Fibroblast of lung (primary cell): ENCODE results near the gene HDAC4. TPM values are rescaled to one million over a fixed set of nuclear protein-coding genes. Genes with fewer than 3 reads are reported as not detected.

ENCODE experiments used
- DNase-seq, 2 donors: peaks; one replicate each; pipeline versions ENCODE4 v3.0.0 to v3.0.0-alpha.2; 2010; ENCODE audit warnings: low read depth in 2 of 2
- H2AFZ ChIP-seq: 2 replicates; pipeline ENCODE4 v1.5.1; 2012; ENCODE audit warnings: low read length, control low read depth, inconsistent platforms
- H3K27ac ChIP-seq: 2 replicates; pipeline ENCODE4 v1.5.1; 2011; ENCODE audit warnings: low read length, control low read depth; ENCODE audit not compliant: insufficient read depth
- H3K27me3 ChIP-seq: 2 replicates; pipeline ENCODE4 v1.5.1; 2011; ENCODE audit warnings: mild to moderate bottlenecking, low read length; ENCODE audit not compliant: control insufficient read depth, insufficient read depth
- H3K36me3 ChIP-seq: 2 replicates; pipeline ENCODE4 v1.5.1; 2011; ENCODE audit warnings: low read length; ENCODE audit not compliant: control insufficient read depth, insufficient read depth
- H3K4me1 ChIP-seq: 2 replicates; pipeline ENCODE4 v1.5.1; 2011; ENCODE audit warnings: low read length; ENCODE audit not compliant: control insufficient read depth, insufficient read depth; ENCODE audit errors: extremely low read depth
- H3K4me2 ChIP-seq: 2 replicates; pipeline ENCODE4 v1.5.1; 2011; ENCODE audit warnings: low read length, control low read depth; ENCODE audit not compliant: insufficient read depth; ENCODE audit errors: extremely low read depth
- H3K4me3 ChIP-seq, 4 experiments: fragments of 200-600 bp in 1 of 4; sonication (generic) in 1 of 4; replicated peaks in 1 of 4; 2 replicates each; pipeline ENCODE4 v1.5.1; 2011 to 2016; ENCODE audit warnings: low read length in 4 of 4, low read depth in 3 of 4, mild to moderate bottlenecking in 3 of 4, control low read depth in 2 of 4, inconsistent platforms in 1 of 4, mixed read lengths in 1 of 4; ENCODE audit not compliant: insufficient read depth in 1 of 4; ENCODE audit errors: control extremely low read depth in 1 of 4
- H3K79me2 ChIP-seq: 2 replicates; pipeline ENCODE4 v1.5.1; 2012; ENCODE audit warnings: mild to moderate bottlenecking, low read length, inconsistent platforms; ENCODE audit not compliant: control insufficient read depth, insufficient read depth
- H3K9ac ChIP-seq: 2 replicates; pipeline ENCODE4 v1.5.1; 2011; ENCODE audit warnings: mild to moderate bottlenecking, low read length, control low read depth; ENCODE audit not compliant: insufficient read depth
- H3K9me3 ChIP-seq: 2 replicates; pipeline ENCODE4 v1.5.1; 2012; ENCODE audit warnings: low read depth, low read length; ENCODE audit not compliant: control insufficient read depth, insufficient read depth
- H4K20me1 ChIP-seq: 2 replicates; pipeline ENCODE4 v1.5.1; 2011; ENCODE audit warnings: low read length; ENCODE audit not compliant: control insufficient read depth, insufficient read depth; ENCODE audit errors: extremely low read depth
- CTCF ChIP-seq, 2 donors: IDR thresholded peaks in 1 of 2; conservative IDR thresholded peaks in 1 of 2; 1 replicate in 1 of 2; 2 replicates in 1 of 2; pipeline ENCODE4 v1.5.1; 2011 to 2012; ENCODE audit warnings: low read length in 2 of 2, control low read depth in 1 of 2, inconsistent platforms in 1 of 2, low read depth in 1 of 2, mild to moderate bottlenecking in 1 of 2
- EZH2 ChIP-seq: IDR thresholded peaks from 2 replicates; pipeline ENCODE4 v1.5.1; 2012; ENCODE audit warnings: low read length, control low read depth, mild to moderate bottlenecking; ENCODE audit errors: missing control alignments
- polyA plus RNA-seq, 2 donors: library from polyadenylated mRNA; depleted of rRNA in 1 of 2; stranded (reverse) in 1 of 2; unstranded in 1 of 2; fragments of >200 nt; gene quantifications; 2 replicates each; pipeline ENCODE4 v1.2.1, GENCODE V29; 2011 to 2012; ENCODE audit warnings: missing spikeins in 1 of 2
- total RNA-seq: library from RNA; depleted of rRNA; stranded (reverse); fragments of >200 nt; gene quantifications from 2 replicates; pipeline ENCODE4 v1.2.1, GENCODE V29; 2014

HDAC4 gene
- total and polyA plus RNA-seq, 2 donors (not counting 1 experiment from before 2014, with no cell fraction given), result 7.4 to 19.8 TPM

GRCh38 chr2:239327536-239328350 is 73.1 kb downstream of the HDAC4 start:
- no peaks in the 10 kb centered on the region for H3K36me3 ChIP-seq

GRCh38 chr2:239326831-239327535 is 73.8 kb downstream of the HDAC4 start:
- no peak overlapping the region for H3K9ac ChIP-seq
- H3K36me3 ChIP-seq, result no peaks in the 10 kb centered on the region
- no peaks in the 10 kb centered on the region for H3K27me3 ChIP-seq
- H3K4me2 ChIP-seq, result no peak overlapping the region
- DNase-seq, result peak; percentile 45 to 55
- H3K79me2 ChIP-seq, result no peaks in the 10 kb centered on the region
- H3K27ac ChIP-seq, result no peak overlapping the region
- H3K9me3 ChIP-seq, result no peaks in the 10 kb centered on the region
- no peaks in the 10 kb centered on the region for H4K20me1 ChIP-seq
- TF ChIP-seq CTCF (conservative IDR thresholded peaks at IDR 0.05 in 1 of 2, IDR thresholded peaks at IDR 0.05 in 1 of 2; ENCODE audit: low read depth in 1 of 2, low read length in 2 of 2), result no peak
- TF ChIP-seq EZH2, result no peak
- no peak overlapping the region for H3K4me3 ChIP-seq
- no peak overlapping the region for H2AFZ ChIP-seq
- H3K4me1 ChIP-seq, result peaks cover 10% of the 10 kb centered on the region

More at GRCh38 chr2:239327536-239328350, 73.1 kb downstream of the HDAC4 start:
- Histone ChIP-seq H3K9ac (peak overlapping the region; percentile 18), H3K4me1 (peaks cover 10% of the 10 kb centered on the region), H2AFZ (no peak overlapping the region), H3K9me3 (no peaks in the 10 kb centered on the region), H3K27me3 (no peaks in the 10 kb centered on the region), H3K4me2 (no peak overlapping the region), H3K4me3 (no peak overlapping the region), H3K27ac (peak overlapping the region; percentile 63), H4K20me1 (no peaks in the 10 kb centered on the region), H3K79me2 (no peaks in the 10 kb centered on the region)
- peak in 1 of 2 donors; percentile 23 for DNase-seq
- no peak for TF ChIP-seq CTCF (conservative IDR thresholded peaks at IDR 0.05 in 1 of 2, IDR thresholded peaks at IDR 0.05 in 1 of 2; ENCODE audit: low read depth in 1 of 2, low read length in 2 of 2)
- TF ChIP-seq EZH2, result no peak

GRCh38 chr2:239324456-239324855 is 76.4 kb downstream of the HDAC4 start:
- Histone ChIP-seq H3K27ac (no peak overlapping the region), H3K9ac (no peak overlapping the region), H4K20me1 (no peaks in the 10 kb centered on the region)

More at GRCh38 chr2:239324456-239324855, 76.4 kb downstream of the HDAC4 start:
- no peaks in the 10 kb centered on the region for H3K27me3 ChIP-seq
- H2AFZ ChIP-seq, result no peak overlapping the region
- H3K79me2 ChIP-seq, result no peaks in the 10 kb centered on the region
- H3K36me3 ChIP-seq, result no peaks in the 10 kb centered on the region
- H3K4me1 ChIP-seq, result peaks cover 9% of the 10 kb centered on the region
- H3K4me2 ChIP-seq, result no peak overlapping the region
- TF ChIP-seq CTCF (conservative IDR thresholded peaks at IDR 0.05 in 1 of 2, IDR thresholded peaks at IDR 0.05 in 1 of 2; ENCODE audit: low read depth in 1 of 2, low read length in 2 of 2) (no peak), EZH2 (no peak)
- DNase-seq, result no peak
- no peak overlapping the region for H3K4me3 ChIP-seq
- H3K9me3 ChIP-seq, result no peaks in the 10 kb centered on the region
